GM04504 (cell line): ENCODE data around the gene PIRT.

Source experiments
- DNase-seq: peaks from one replicate; pipeline ENCODE4 v3.0.0-alpha.2; 2012; ENCODE audit warnings: low read depth

PIRT gene

DNA sequence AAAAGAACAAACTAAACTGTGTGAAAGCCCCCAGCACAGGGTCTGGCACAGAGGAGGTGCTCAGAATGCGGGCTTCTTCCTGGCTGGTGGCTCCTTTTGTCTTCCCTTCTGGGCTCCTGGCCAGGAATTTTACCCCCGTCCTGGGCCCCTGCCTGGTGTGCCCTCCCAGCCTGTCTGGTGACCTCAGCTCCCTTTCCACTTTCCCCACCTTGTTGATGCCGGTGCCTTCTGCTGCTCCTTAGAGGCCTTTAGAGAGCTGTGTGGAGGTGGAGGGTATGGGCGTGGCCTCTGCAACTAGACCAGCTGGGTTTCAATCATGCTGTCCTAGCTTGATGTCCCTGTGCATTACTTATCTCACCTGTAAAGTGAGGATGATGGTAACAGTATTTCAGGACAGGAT is 16.8 kb downstream of the PIRT start:
- DNase-seq: no peak

DNA sequence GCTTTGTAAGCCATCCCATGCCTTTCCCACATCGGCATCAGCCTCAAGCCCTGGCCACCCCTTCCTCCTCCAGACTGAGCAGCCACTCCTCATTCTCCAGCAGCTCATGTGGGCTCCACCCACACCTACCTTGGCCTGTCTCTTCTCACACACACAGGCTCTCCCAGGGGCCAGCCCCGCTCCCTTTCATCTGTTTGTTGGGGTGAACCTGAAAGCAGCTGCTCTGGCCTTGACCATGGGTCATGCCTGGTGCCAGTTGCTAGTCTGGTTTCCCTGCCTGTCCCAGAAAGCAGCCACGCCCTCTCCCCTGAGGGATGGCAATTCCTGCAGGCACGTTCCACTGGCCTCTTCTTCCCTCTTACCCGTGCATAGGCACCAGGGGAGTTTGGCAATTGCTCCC is 22.6 kb downstream of the PIRT start:
- no peak for DNase-seq

DNA sequence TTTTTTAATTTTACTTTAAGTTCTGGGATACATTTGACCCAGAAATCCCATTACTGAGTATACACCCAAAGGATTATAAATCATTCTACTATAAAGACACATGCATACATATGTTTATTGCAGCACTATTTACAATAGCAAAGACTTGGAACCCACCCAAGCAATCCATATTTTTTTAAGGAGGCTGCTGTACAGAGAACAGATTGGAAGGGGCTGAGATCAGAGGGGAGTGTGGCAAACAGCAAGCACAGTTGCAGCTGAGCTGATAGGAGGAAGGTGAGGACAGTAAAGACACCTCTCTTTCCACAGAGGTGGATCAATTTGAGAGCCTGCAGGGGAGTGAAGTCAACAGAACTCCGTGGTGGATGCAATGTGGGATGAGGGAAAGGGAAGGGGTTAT is 23.8 kb downstream of the PIRT start:
- DNase-seq: no peak

DNA sequence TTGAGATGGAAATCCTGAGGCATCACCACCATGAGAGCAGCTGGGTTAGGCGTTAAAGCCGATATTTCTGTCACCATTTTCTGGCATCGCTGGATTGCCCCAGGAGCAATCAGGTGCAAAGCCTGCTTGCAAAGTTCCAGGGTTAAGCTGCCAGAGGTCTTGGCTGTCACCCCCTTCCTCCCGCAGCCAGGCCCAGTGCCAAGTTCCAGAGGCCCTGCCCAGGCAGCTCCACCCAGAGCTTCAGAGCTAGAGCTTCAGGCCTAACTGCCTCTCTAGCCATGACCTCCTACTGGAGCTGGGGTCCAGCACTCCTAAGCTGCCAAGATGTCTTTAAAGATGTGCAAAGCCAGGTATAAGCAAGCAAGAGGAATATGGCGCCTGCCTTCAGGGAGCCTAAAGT is 25.2 kb downstream of the PIRT start:
- no peak for DNase-seq

DNA sequence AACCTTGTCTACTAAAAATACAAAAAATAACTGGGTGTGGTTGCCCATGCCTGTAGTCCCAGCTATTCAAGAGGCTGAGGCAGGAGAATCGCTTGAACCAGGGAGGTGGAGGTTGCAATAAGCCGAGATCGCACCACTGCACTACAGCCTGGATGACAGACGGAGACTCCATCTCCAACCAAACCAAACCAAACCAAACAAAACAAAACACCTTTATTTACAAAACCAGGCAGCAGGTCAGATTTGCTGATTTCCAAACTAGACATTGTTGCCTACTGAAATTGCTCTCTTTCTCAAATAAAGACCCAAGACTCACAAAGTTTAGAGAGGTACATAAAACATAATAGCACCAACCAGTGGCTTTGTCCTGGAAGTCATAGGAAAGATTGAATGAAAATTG is 28.3 kb downstream of the PIRT start:
- no peak for DNase-seq

DNA sequence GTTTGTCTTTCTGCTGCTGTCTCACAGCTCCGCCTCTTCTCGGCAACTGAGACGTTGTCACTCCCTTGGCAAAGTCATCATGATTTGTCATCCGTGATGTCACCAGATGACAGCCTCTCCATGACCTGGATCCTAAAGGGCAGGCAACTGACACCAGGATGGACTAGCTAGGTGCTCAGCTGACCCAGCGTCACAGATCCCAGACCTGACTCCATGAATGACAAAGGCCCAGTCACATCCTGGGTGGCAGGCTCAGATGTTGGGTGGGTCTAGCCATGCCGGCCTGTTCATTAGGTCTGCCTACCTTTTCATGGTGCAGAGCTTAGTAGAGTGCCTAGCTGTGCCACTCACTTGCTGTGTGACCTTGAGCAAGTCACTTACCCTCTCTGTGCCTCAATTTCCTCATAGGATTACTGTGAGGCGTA is 30.2 kb downstream of the PIRT start:
- no peak for DNase-seq

DNA sequence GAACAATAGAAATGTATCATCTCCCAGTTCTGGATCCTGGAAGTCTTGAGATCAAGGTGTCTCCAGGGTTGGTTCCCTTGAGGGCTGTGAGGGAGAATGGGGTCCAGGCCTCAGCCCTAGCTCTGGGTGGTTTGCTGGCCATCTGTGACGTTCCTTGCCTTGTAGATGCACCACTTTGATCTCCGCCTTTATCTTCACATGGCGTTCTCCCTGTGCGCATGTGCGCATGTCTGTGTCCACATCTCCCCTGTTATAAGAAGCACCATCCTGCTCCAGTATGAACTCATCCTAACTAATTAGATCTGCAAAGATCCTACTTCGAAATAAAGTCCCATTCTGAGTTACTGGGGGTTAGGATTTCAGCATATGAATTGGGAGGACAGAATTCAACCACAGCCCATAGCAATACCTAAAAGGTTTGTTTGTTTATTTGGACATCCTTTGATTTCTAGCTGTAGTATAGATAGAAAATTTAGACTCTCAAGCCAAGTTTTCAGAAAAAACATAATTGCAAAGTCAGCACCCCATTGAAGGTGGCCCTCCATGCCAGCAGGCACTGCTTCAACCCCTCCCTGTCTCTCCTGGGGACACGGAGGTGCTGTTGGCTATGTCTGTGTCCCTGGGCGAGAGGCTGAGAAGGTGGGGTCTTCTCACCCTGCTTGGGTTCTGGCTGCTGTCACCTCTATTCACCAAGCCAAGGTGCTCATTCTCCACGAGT is 31.2 kb downstream of the PIRT start:
- DNase-seq: no peak

DNA sequence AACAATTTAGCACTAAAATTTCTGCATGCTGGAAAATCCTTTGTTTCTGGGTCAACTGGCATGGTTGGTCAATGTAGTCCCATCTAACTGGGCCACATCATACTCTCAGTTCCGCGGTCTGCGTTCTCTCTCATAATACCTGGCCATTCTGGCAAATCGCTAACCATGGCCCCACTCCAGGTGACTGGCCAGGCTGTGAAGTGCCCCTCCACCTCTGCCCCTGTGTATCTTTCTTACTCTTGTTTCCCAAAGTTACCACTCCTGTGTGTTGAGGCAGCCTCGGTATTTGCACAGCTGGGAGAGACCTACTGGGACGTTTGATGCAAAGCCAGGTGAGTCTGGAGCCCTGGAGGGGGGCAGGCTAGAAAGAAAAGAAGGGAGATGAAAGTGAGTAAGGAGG is 32.0 kb downstream of the PIRT start:
- DNase-seq: no peak

DNA sequence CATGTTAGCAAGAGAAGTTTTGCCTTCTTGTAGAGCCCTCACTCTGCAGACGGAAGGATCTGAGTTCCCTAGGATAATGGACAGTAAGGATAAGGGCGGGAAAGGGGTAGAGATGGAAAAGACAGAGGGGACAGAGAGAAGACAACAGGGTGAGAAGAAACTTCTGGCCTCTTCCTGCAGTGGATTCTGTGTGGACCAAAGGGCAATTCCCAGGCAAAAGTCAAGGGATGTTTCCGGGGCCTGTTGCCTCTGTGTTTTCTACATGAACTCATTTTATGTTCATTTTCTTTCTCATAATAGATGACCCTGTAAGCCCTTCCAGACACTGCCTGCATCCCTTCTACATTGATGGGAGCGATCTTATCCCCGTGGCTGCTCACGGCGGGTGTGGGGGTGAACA is 33.3 kb downstream of the PIRT start:
- DNase-seq: no peak

DNA sequence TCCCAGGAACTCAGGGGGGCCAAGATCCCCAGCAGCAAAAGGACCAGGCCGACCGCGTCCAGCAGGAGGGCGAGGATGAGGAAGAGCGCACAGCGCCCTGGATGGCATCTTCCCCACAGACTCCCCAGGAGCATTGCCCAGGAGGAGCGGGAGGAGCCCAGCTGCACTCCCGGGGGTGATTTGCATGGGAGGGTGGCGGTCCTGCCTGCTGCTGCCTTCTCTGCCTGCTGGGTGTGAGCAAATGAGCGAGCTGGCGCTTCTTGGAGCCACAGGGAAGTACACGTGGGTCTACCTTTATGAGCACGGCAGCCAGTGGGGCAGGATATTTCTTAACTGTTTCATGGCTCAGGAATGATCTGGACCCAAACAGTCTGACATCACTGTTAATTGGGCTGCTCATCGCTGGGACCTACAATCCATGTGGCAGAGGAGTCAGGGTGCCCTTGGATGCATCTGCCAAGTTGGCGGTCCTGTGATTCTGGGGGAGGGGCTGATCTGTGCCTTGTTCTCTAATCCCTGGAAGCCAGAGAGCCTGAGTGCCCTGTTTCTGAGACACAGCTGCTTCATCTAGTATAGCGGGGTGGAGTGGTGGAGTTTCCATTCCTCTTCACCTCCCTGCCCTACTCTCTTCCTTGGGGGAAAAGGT is 33.9 kb downstream of the PIRT start, which contains the start of gene TMEM238L:
Gene TMEM238L, minus strand, starts transcription at position 270 of the 646 bp plus-strand sequence. Its CDS starts 136 bp downstream, at position 134.
- no peak for DNase-seq

DNA sequence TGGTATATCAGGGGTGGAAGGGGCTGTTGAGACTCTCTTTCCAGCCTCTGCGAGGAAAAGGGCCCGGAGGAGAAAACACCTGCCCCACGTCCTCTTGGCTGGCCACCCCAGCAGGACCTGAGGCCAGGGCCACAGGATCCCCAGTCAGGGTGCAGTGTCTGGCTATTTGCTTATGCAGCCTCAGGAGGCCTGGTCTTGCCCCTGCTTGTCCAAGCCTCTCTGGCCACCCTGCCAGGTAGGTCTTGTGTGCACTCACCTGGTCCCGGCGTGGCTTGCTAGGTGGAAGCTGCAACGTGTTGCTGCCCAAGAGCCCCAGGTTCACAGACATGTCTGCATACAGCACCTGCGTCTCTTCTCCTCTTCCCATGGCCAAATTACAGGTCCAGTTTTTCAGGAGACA is 34.5 kb downstream of the PIRT start:
- no peak for DNase-seq

DNA sequence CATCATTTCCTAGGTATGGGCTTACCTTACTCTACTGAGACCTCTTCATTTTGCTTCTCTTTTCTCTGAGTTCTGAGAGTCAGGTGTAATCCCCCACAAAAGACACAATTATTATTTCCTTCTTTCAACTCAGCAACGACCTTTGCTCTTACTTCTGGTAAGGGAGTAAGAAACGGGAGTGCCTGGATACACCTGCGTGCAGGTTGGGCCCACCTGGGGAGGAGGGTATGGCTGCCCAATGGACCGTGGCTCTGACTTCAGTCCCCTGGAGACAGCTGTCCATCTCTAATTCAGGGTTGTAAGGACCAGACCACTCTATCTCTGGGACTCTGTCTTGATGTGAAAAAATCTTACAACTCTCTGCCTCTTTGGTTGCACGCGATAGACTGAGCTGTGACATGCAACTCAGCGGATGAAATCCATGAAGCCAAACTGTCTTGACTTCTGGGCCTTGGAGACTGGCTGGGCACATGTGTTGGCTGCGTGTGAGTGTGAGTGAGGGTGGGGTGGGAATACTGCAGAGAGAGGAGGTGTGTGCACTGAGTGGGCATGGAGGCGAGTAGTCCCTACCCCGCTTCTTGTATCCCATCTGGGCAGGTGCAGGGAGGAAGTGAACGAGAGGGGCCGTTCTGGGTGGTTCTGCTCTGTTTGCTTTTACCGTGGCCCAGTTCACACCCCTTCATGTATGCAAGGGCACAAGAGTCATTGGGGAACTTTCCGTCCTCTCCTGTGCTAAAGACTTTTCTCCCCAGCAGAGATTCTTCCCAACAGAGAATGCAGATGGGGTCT is 35.2 kb downstream of the PIRT start:
- no peak for DNase-seq

DNA sequence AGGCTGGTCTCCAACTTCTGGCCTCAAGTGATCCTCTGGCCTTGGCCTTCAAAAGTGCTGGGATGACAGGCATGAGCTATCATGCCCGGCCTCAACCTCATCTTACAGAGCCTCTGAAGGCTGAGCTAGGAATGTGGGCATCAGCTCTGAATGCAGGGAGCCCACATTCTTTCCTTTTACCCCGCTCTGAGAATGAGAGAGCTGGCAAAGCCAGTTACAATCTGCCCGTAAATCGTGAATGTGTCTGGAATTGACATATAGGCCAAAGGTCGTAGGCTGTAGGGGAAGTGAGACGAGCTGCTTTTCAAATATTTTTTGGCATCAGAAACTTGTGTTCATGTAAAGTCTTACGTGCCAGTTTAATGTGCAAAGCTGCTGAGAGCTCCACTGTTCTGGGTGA is 38.5 kb downstream of the PIRT start:
- DNase-seq: no peak

DNA sequence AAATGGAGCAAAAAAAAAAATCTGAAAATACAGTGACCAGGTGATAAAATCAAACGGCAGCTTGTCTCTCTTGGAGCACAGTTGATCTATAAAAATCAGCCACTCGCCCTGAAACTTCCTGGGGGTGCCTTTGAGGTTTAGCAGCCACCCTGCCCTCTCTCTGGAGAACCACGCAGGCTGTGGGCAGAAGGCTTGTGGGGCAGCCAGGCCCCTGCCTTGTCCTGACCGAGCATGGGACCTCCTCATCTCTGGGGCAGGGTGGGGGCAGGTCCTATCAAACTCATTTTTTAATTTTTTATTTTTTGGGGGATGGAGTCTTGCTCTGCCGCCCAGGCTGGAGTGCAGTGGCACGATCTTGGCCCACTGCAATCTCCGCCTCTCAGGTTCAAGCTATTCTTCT is 39.0 kb downstream of the PIRT start:
- no peak for DNase-seq

DNA sequence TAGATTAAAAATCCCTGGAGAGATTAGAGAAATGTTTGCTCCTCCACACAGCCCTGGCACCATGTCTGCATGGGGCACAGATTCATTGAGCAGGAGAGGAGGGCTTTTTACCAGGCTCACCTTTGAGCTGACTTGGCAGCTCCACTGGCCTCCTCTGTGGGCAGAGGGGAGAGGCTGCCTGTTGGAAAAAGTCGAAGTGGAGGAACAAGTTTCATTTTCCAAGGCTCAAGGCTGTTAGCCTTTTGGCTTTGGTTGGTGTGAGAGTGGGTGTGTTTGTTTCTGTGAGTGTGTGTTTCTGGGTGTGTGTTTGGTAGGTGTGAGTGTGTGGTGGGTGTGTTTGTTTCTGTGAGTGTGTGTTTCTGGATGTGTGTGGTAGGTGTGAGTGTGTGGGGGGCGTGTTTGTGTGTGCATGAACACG is 39.5 kb downstream of the PIRT start:
- DNase-seq: no peak

DNA sequence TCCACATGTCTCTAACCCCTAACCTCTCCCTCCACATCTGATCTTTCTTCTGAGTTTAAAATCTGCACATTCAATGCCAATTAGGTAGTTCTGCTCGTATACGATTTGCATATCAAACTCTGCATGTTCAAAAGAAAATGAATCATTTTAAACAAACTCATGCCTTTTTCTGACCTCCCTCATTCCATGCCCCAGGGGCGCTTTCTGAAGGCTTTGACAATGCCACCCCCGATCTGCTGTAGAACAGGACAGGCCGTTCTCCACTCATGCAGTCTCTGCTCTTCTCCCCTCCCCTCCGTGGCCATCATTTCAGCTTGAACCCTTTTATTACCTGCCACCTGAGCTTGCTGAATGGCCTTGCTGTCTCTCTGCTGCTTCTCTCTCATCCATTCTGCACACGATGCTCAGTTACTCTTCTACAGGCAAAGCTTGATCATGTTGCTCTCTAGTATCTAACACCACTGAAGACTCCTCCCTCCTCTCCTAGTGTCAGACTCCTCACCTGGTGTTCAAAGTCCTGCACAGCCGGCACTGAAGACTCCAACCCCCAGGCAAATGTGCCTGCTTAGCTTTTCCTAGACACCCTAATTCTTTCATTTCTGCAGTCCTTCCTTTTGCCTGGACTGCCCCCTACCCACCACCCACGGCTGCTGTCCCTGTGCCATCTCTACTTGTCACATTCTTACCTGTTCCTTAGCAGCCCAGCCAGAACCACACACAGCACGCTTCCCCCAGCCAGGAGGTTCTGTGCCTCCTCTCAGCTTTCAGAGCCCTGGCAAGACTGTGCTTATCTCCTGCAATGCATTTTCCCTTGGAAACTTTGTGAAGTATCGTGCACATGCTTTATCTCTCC is 40.2 kb downstream of the PIRT start:
- no peak for DNase-seq

DNA sequence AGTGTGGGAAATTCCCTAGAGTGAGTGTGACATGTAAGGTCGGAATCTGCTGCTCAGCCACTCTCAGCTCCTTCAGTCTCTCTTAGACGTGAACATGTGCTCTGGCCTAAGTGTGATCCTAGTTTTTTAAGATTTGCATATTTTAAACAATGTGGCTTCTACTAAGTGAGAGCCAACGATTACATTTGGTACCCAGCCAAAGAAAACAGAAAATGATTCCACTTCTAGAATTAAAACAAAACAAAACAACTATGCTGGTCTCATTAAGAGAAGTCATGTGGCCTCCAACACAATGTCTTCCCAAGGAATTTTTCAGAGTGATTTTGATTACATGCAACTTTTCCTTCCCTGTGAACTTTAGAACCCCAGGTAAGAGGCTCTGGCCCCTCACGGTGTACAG is 44.1 kb downstream of the PIRT start:
- DNase-seq: no peak

DNA sequence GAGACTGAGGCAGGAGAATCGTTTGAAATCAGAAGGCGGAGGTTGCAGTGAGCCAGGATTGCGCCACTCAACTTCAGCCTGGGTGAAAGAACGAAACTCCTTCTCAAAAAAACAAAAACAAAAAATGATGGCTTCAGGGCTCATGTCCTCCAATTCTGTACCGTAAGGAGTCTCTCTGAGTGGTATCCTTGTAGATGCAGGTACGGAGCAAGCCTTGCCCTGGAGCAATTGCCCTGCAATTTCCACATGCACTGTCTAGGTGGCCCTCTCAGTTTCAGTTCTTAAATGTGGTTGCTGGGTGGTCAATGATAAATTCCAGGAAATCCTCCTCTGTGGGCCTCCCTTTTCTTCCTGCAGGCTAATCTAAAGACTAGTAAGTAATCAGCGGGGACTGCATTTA is 44.6 kb downstream of the PIRT start:
- no peak for DNase-seq

DNA sequence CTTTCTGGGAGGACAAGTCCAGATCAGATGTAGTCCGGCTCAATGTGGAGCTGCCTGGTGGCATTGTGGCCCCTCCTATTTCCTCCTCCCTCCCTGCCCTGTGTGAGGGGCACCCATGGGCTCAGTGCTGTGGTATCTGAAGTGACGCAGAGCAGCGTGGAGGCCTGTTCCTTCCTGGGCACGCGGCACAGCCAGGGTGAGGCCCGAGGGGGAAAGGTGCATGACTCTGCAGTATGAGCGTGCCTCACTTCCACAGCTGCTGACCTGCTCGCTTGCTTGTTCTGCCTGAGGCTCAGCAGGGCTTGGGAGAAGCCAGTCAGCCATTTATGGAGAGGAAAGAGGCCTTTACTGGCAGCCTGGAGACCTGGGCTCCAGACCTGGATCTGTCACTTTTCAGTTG is 45.7 kb downstream of the PIRT start:
- no peak for DNase-seq

DNA sequence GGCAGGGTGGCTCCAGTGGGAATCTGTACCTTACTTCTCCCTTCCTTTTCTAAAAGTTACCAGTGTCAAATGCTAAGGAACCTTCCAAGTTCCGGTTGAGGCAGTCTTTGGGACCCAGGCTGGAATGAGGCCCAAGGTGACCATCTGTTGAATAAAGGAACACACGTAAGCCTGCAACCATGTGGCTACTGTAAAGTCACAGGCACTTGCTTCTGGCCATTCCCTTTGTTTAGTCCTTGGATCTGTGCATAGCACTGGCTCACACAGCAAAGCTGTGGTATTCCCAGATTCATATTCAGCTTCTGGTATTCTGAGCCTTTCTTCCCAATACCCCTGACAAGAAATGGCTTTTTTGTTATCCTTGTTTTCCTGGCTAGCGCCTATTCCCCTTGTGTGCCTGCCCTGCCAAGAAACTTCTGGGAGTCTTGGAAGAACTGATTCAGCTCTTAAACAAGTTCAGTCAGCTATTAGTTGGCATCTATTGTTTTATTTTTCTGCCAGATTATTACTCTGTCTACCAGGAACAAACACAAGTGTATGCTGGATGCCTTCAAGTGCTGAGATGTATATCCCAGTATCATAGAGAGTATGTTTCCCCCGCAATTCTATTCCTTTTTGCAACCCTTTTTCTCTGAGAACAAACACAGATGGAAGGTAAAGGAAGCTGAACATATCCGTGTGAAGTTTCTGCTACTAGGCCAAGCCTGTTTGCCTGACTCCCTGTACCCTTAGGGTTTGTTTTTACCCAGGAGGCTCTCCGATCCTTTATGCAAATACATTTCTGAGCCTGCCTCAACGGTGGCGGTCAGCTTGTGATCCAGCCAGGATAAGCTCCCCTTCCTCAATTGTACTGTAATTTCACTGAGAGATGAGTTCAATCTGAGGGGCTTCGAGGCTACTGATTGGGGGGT is 47.1 kb downstream of the PIRT start:
- DNase-seq: no peak

DNA sequence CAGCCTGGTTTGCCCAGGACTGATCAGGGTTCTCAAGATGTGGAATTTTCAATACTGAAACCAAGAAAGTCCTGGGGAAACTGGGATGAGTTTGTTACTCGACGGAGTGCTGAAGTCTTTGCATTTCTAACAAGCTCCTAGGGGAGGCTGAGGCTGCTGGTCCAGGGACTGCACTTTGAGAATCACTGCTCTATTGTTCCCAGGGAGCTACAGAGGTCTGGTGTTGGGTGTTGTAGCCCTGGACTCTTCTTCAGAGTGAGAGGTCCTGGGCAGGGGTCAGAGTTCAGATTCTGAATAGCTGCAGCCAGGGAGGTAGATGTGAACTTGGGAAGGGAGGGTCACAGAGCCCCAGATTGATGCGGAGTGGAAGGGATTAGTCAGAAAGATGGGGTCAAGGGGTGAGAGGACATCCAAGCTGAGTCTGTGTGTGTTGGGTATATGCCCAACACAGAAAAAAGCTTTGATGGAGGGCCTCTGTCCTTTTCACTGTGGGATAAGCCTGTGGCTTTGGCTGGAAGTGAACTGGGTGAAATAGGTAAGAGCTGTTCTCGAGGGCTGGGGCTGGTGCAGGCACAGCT is 48.1 kb downstream of the PIRT start:
- DNase-seq: no peak
